Measurements from ENCODE around the gene INHA.

DNA sequence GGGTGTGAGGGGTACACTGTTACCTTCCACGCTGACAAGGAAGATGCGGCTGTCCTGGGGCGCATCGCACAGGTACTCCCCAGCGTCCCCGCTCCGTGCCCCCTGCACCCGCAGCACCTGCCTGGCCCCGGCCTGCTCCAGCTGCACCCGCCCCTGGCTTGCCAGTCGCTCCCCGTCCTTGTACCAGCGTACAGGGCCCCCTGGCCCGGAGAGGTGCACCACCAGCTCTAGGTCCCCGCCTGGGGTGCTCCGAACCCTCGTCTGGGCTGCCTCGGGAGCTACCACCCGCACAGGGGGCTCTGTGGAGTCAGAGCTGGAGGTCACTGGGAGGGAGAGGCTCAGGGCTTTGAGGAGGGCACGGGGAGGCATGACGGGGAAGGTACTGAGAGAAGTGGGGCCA lies 14.8 kb upstream of the INHA start:
- TF ChIP-seq, protein P1, sequence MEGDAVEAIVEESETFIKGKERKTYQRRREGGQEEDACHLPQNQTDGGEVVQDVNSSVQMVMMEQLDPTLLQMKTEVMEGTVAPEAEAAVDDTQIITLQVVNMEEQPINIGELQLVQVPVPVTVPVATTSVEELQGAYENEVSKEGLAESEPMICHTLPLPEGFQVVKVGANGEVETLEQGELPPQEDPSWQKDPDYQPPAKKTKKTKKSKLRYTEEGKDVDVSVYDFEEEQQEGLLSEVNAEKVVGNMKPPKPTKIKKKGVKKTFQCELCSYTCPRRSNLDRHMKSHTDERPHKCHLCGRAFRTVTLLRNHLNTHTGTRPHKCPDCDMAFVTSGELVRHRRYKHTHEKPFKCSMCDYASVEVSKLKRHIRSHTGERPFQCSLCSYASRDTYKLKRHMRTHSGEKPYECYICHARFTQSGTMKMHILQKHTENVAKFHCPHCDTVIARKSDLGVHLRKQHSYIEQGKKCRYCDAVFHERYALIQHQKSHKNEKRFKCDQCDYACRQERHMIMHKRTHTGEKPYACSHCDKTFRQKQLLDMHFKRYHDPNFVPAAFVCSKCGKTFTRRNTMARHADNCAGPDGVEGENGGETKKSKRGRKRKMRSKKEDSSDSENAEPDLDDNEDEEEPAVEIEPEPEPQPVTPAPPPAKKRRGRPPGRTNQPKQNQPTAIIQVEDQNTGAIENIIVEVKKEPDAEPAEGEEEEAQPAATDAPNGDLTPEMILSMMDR (IDR thresholded peaks at IDR 0.05): no peak
- no peak for TF ChIP-seq POLR2AphosphoS5 (IDR thresholded peaks at IDR 0.05)
